K562 (cell line): Measurements from ENCODE around the gene HOXB7. TPM values are rescaled to one million over a fixed set of nuclear protein-coding genes. Genes with fewer than 3 reads are reported as not detected.

Source experiments
- E2F5 ChIP-seq: sonication (generic); formaldehyde crosslinking; IDR thresholded peaks from 2 replicates; pipeline ENCODE4 v1.8.0; 2022; ENCODE audit warnings: mild to moderate bottlenecking, missing genetic modification reagents
- HCFC1 ChIP-seq: IDR thresholded peaks from 2 replicates; pipeline ENCODE4 v1.6.1; 2012; ENCODE audit warnings: low read depth, low read length, improper control_type of control experiment
- MXI1 ChIP-seq: IDR thresholded peaks from 2 replicates; pipeline ENCODE4 v1.6.1; 2011; ENCODE audit warnings: low read depth, mild to moderate bottlenecking, improper control_type of control experiment, low read length
- NFE2 ChIP-seq: IDR thresholded peaks from 2 replicates; pipeline ENCODE4 v1.6.1; 2014; ENCODE audit warnings: antibody characterized with exemption, low read depth
- RERE ChIP-seq: sonication (generic); formaldehyde crosslinking; IDR thresholded peaks from 2 replicates; pipeline ENCODE4 v1.8.0; 2023; ENCODE audit warnings: missing genetic modification reagents, mild to moderate bottlenecking, borderline replicate concordance
- ZNF133 ChIP-seq: fragments of 250-450 bp; sonication (Bioruptor Pico); IDR thresholded peaks from 2 replicates; pipeline ENCODE4 v1.4.0; 2020; ENCODE audit warnings: mild to moderate bottlenecking
- ZNF75A ChIP-seq: fragments of 450-650 bp; formaldehyde crosslinking; IDR thresholded peaks from 2 replicates; pipeline ENCODE4 v1.4.0; 2020; ENCODE audit warnings: mild to moderate bottlenecking
- polyA plus RNA-seq, 8 experiments: library from polyadenylated mRNA; depleted of rRNA in 4 of 8; stranded (reverse) in 5 of 8; unstranded in 3 of 8; fragments of >200 nt; fragmentation: Nextera tagmentation in 2 of 8; fragmentation: Illumina TruSeq in 1 of 8; extraction: Ambion mirVana in 2 of 8; extraction: Trizol in 1 of 8; gene quantifications; 2 replicates each; pipeline versions ENCODE4 v1.2.1 to v1.2.3, GENCODE V29; 2011 to 2014; ENCODE audit warnings: inconsistent platforms in 1 of 8, missing spikeins in 1 of 8
- total RNA-seq, 7 experiments: library from RNA; depleted of rRNA in 6 of 7; stranded (reverse); fragments of >200 nt in 6 of 7; fragmentation: Illumina TruSeq in 2 of 7; extraction: Trizol in 2 of 7; gene quantifications; 2 replicates each; pipeline versions ENCODE4 v1.2.1 to v1.2.3, GENCODE V29; 2011 to 2021; ENCODE audit warnings: low replicate concordance in 1 of 7
- TF ChIP-seq, protein P1 (sequence below): sonication (generic); formaldehyde crosslinking; IDR thresholded peaks from 2 replicates; pipeline ENCODE4 v1.8.0; 2022; ENCODE audit warnings: mild to moderate bottlenecking, missing genetic modification reagents
- TF ChIP-seq, protein P2 (sequence below), 2 experiments: IDR thresholded peaks; 2 replicates each; pipeline ENCODE4 v1.6.1; 2011; ENCODE audit warnings: borderline replicate concordance in 1 of 2, control low read depth in 1 of 2, low read depth in 1 of 2, low read length in 1 of 2, mild to moderate bottlenecking in 1 of 2, mixed read lengths in 1 of 2, moderate library complexity in 1 of 2; ENCODE audit not compliant: insufficient read depth in 1 of 2, insufficient read length in 1 of 2, poor library complexity in 1 of 2, severe bottlenecking in 1 of 2; ENCODE audit errors: extremely low read depth in 1 of 2
- TF ChIP-seq, protein P3 (sequence below): fragments of 250-450 bp; sonication (Bioruptor Pico); IDR thresholded peaks from 2 replicates; pipeline ENCODE4 v1.9.0; 2021; ENCODE audit warnings: mild to moderate bottlenecking

HOXB7 gene
- total and polyA plus RNA-seq, 9 of the 15 experiments (the other 6 are each of a cell fraction or from before 2014, with no cell fraction given) = 5.5 to 16.7 (median 8.3) TPM

DNA sequence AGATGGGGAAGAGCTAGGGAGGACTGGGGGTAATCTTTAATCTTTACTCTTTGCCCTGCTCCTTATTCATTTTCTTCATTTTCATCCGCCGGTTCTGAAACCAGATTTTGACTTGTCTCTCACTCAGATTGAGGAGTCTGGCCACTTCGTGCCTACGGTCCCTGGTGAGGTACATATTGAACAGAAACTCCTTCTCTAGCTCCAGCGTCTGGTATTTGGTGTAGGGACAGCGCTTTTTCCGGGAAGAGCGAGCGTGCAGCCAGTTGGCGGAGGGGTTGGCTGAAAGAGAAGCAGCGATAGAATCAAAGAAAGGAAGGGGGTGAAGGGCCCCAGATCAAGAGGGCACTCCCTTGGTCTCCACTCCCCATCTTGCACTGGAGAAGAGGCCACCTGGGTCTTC is 12.0 kb upstream of the HOXB7 start (continued):
- TF ChIP-seq RERE (CRISPR knock-in tag) = 0 out of 2 replicates have a peak, but pooled peaks have one; percentile 7
- TF ChIP-seq, protein P1, sequence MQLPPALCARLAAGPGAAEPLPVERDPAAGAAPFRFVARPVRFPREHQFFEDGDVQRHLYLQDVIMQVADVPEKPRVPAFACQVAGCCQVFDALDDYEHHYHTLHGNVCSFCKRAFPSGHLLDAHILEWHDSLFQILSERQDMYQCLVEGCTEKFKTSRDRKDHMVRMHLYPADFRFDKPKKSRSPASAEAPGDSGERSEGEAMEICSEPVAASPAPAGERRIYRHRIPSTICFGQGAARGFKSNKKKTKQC = 0 out of 2 replicates have a peak, but pooled peaks have one; percentile 17
- no peak for TF ChIP-seq MXI1
- TF ChIP-seq NFE2 = no peak
- TF ChIP-seq ZNF133 (CRISPR knock-in tag) = no peak
- no peak for TF ChIP-seq HCFC1
- no peak for TF ChIP-seq ZNF75A (CRISPR knock-in tag)
- TF ChIP-seq, protein P2, sequence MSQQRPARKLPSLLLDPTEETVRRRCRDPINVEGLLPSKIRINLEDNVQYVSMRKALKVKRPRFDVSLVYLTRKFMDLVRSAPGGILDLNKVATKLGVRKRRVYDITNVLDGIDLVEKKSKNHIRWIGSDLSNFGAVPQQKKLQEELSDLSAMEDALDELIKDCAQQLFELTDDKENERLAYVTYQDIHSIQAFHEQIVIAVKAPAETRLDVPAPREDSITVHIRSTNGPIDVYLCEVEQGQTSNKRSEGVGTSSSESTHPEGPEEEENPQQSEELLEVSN (IDR thresholded peaks at IDR 0.05; ENCODE audit: borderline replicate concordance in 1 of 2, extremely low read depth in 1 of 2, insufficient read depth in 1 of 2, insufficient read length in 1 of 2, low read depth in 1 of 2, low read length in 1 of 2, poor library complexity in 1 of 2, severe bottlenecking in 1 of 2) = no peak
- no peak for TF ChIP-seq E2F5
- TF ChIP-seq, protein P3, sequence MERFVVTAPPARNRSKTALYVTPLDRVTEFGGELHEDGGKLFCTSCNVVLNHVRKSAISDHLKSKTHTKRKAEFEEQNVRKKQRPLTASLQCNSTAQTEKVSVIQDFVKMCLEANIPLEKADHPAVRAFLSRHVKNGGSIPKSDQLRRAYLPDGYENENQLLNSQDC (CRISPR knock-in tag) = no peak
